ENCODE measurements around the gene FGF18.

DNA sequence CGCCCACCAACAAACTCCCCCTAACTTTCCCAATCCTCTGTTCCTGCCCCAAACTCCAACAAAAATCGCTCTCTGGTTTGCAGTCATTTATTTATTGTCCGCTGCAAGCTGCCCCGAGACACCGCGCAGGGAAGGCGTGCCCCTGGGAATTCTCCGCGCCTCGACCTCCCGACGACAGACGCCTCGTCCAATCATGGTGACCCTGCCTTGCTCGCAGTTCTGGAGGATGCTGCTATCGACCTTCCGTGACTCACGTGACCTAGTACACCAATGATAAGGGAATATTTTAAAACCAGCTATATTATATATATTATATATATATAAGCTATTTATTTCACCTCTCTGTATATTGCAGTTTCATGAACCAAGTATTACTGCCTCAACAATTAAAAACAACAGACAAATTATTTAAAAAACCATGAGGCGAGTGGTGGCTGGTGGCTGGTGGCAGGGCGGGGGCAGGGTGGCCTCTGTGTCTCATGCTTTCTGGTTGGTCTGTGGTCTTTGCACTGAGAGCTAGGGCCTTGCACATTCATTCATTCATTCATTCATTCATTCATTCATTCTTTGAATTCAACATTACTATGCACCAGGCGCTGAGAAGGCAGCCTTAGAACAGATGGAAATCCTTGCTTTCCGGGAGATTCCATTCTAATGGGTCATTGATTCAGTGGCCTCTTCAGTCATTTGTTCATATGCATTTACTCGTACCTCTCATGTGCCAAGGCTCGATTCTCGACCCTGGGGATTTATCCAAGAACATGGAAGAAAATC lies 37.9 kb downstream of the FGF18 start:
- TF ChIP-seq, protein P1, sequence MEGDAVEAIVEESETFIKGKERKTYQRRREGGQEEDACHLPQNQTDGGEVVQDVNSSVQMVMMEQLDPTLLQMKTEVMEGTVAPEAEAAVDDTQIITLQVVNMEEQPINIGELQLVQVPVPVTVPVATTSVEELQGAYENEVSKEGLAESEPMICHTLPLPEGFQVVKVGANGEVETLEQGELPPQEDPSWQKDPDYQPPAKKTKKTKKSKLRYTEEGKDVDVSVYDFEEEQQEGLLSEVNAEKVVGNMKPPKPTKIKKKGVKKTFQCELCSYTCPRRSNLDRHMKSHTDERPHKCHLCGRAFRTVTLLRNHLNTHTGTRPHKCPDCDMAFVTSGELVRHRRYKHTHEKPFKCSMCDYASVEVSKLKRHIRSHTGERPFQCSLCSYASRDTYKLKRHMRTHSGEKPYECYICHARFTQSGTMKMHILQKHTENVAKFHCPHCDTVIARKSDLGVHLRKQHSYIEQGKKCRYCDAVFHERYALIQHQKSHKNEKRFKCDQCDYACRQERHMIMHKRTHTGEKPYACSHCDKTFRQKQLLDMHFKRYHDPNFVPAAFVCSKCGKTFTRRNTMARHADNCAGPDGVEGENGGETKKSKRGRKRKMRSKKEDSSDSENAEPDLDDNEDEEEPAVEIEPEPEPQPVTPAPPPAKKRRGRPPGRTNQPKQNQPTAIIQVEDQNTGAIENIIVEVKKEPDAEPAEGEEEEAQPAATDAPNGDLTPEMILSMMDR (IDR thresholded peaks at IDR 0.05; ENCODE audit: insufficient read depth, low read length, poor library complexity, severe bottlenecking), result no peak
- TF ChIP-seq EZH2phosphoT487 (conservative IDR thresholded peaks at IDR 0.05; ENCODE audit: low read length), result no peak

Measured in SU-DHL-6 (cell line).